OCI-LY7 (cell line): ENCODE measurements around the gene SMIM45.

Experiments
- BruUV-seq: library from RNA; stranded (reverse); fragments of 400-500 nt; replicated peaks from 2 replicates; lab custom pipeline; 2021; lab: Mats Ljungman, UMichigan
- CTCF ChIA-PET: fragments of 300-600 bp; sonication (Branson Sonifier 250); formaldehyde crosslinking; loops from one replicate; lab custom pipeline; 2022; ENCODE audit warnings: antibody characterized with exemption; ENCODE audit not compliant: unreplicated experiment; lab: Charles Lee
- POLR2A ChIA-PET: fragments of 300-600 bp; sonication (Branson Sonifier 250); formaldehyde crosslinking; loops from one replicate; lab custom pipeline; 2022; ENCODE audit warnings: antibody characterized with exemption; lab: Charles Lee
- DNase-seq: peaks from one replicate; pipeline ENCODE4 v3.0.0-alpha.2; 2015; ENCODE audit warnings: low spot score
- H2AFZ ChIP-seq: fragments of 200-600 bp; sonication (generic), shearing (Covaris generic); 2 replicates; pipeline ENCODE4 v1.6.1; 2014; ENCODE audit warnings: mild to moderate bottlenecking, antibody characterized with exemption, low read length, moderate library complexity
- H3K27ac ChIP-seq: fragments of 200-600 bp; sonication (generic); 2 replicates; pipeline ENCODE4 v1.5.1; 2014; ENCODE audit warnings: mixed run types, low read depth, mild to moderate bottlenecking, moderate library complexity, low read length, inconsistent platforms; ENCODE audit not compliant: poor library complexity, severe bottlenecking
- H3K36me3 ChIP-seq: fragments of 200-600 bp; sonication (generic); 2 replicates; pipeline ENCODE4 v1.6.1; 2014; ENCODE audit warnings: mild to moderate bottlenecking, antibody characterized with exemption, low read length, moderate library complexity, mixed read lengths; ENCODE audit not compliant: insufficient read depth
- H3K4me1 ChIP-seq: fragments of 200-600 bp; sonication (generic); 2 replicates; pipeline ENCODE4 v1.5.1; 2014; ENCODE audit warnings: mild to moderate bottlenecking, low read length; ENCODE audit not compliant: insufficient read depth, poor library complexity, severe bottlenecking
- H3K4me2 ChIP-seq: fragments of 200-600 bp; sonication (generic); 2 replicates; pipeline ENCODE4 v1.6.1; 2014; ENCODE audit warnings: mild to moderate bottlenecking, low read length
- H3K4me3 ChIP-seq: fragments of 200-600 bp; sonication (generic); 2 replicates; pipeline ENCODE4 v1.5.1; 2014; ENCODE audit warnings: mild to moderate bottlenecking, low read depth, low read length; ENCODE audit not compliant: poor library complexity, severe bottlenecking
- H3K79me2 ChIP-seq: fragments of 200-600 bp; sonication (generic); 2 replicates; pipeline ENCODE4 v1.6.1; 2016; ENCODE audit warnings: low read depth, mild to moderate bottlenecking, low read length, moderate library complexity, mixed read lengths; ENCODE audit not compliant: insufficient read depth
- H3K9me2 ChIP-seq: fragments of 200-600 bp; sonication (generic); 2 replicates; pipeline ENCODE4 v1.6.1; 2016; ENCODE audit warnings: mild to moderate bottlenecking, low read length, mixed read lengths; ENCODE audit not compliant: insufficient read depth
- H3K9me3 ChIP-seq: fragments of 200-600 bp; sonication (generic); 2 replicates; pipeline ENCODE4 v1.6.1; 2014; ENCODE audit warnings: mild to moderate bottlenecking, mixed run types, low read length, mixed read lengths
- H4K20me1 ChIP-seq: fragments of 200-600 bp; sonication (generic); 2 replicates; pipeline ENCODE4 v1.6.1; 2014; ENCODE audit warnings: mild to moderate bottlenecking, antibody characterized with exemption, low read length, moderate library complexity, mixed read lengths; ENCODE audit not compliant: insufficient read depth
- CTCF ChIP-seq: fragments of 200-600 bp; sonication (generic); conservative IDR thresholded peaks from 2 replicates; pipeline ENCODE4 v1.5.1; 2014; ENCODE audit warnings: mild to moderate bottlenecking, antibody characterized with exemption, low read length, moderate library complexity, mixed read lengths
- EZH2phosphoT487 ChIP-seq: fragments of 200-600 bp; sonication (generic); IDR thresholded peaks from 2 replicates; pipeline ENCODE4 v1.6.1; 2018; ENCODE audit warnings: low read depth, borderline replicate concordance, mild to moderate bottlenecking, mixed run types, antibody characterized with exemption, low read length, moderate library complexity, mixed read lengths
- intact Hi-C: fragments of 100-400 bp; cut with micrococcal nuclease; formaldehyde crosslinking; loops from one replicate; pipeline ENCODE4 v1.10.0; 2022; ENCODE audit not compliant: unreplicated experiment

The SMIM45 gene

GRCh38 chr22:41943661-41944209 lies 8.2 kb upstream of the SMIM45 start:
- BruUV-seq: no TSS peak
- TF ChIP-seq EZH2phosphoT487: no peak
- no peak for TF ChIP-seq CTCF
- Histone ChIP-seq H3K4me3 (peak overlapping the region; percentile 2), H3K9me2 (no peaks in the 10 kb centered on the region), H3K27ac (peak overlapping the region; percentile 24), H3K4me2 (peak overlapping the region; percentile 88), H3K36me3 (peaks cover 73% of the 10 kb centered on the region), H3K9me3 (no peaks in the 10 kb centered on the region), H4K20me1 (peaks cover 4% of the 10 kb centered on the region; the same call in 1 of the 2 replicates), H3K4me1 (peaks cover 74% of the 10 kb centered on the region), H3K79me2 (peaks cover 69% of the 10 kb centered on the region), H2AFZ (no peak overlapping the region)
- intact Hi-C loops: no loop called here
- ChIA-PET POLR2A (interaction anchor here (0.6 to 0.9 kb wide), 2 partner anchors 198 to 304 kb away, joined by 3 read pairs; no protein-coding TSS in a partner anchor), CTCF (no interaction called here)
- no peak for DNase-seq

GRCh38 chr22:41946629-41947423 lies 5.1 kb upstream of the SMIM45 start, which contains the start of gene CENPM:
CENPM (minus strand) TSS chr22:41947152; CDS start chr22:41947076, 76 bp downstream.
- Histone ChIP-seq H3K36me3 (peaks cover 44% of the 10 kb centered on the region), H3K4me2 (peak within 1 kb of the TSS; percentile 88), H3K4me3 (peak within 1 kb of the TSS; percentile 94), H3K4me1 (peaks cover 74% of the 10 kb centered on the region), H4K20me1 (no peaks in the 10 kb centered on the region), H3K27ac (peak within 1 kb of the TSS; percentile 75), H3K9me3 (no peaks in the 10 kb centered on the region), H2AFZ (peak within 1 kb of the TSS; percentile 53; the same call in 1 of the 2 replicates), H3K79me2 (peaks cover 66% of the 10 kb centered on the region), H3K9me2 (no peaks in the 10 kb centered on the region)
- ChIA-PET POLR2A (interaction anchor here (0.5 to 1.9 kb wide), 16 partner anchors 10 to 1170 kb away, joined by 3 to 14 read pairs (median 4); partner anchors contain the start of genes CCDC134, SREBF2, TNFRSF13C and XRCC6), CTCF (interaction anchor here (0.7 to 1.6 kb wide), 4 partner anchors 11 to 250 kb away, joined by 3 to 5 read pairs (median 4); no protein-coding TSS in a partner anchor)
- intact Hi-C loops: loop anchor here (2.0 to 5.0 kb wide), 3 partner anchors 114 to 495 kb away; partner anchors contain the start of genes SNU13 and SREBF2
- DNase-seq: peak; percentile 95
- TF ChIP-seq CTCF: no peak
- BruUV-seq: TSS peak; percentile 73
